Superior temporal gyrus (tissue), 1 donor: ENCODE data around the gene OBSCN.

Source experiments
- DNase-seq: peaks from one replicate; pipeline ENCODE4 v3.0.0-alpha.2; 2016; ENCODE audit errors: extremely low spot score

The OBSCN gene

GRCh38 chr1:228190182-228190581 lies 17.7 kb upstream of the OBSCN start:
- no peak for DNase-seq

GRCh38 chr1:228190778-228191177 lies 17.1 kb upstream of the OBSCN start:
- DNase-seq, result no peak

GRCh38 chr1:228194436-228194835 lies 13.4 kb upstream of the OBSCN start:
- no peak for DNase-seq

- DNase-seq, result no peak
These were observed 12.7 kb upstream of the OBSCN start for GRCh38 chr1:228194921-228195812.

GRCh38 chr1:228197555-228198147 lies 10.2 kb upstream of the OBSCN start:
- DNase-seq, result no peak

GRCh38 chr1:228198977-228199590 lies 8.8 kb upstream of the OBSCN start:
- no peak for DNase-seq

GRCh38 chr1:228204958-228205357 lies 2.9 kb upstream of the OBSCN start:
- DNase-seq, result no peak

- DNase-seq, result no peak
These were observed 2.1 kb upstream of the OBSCN start for GRCh38 chr1:228205526-228206436.

GRCh38 chr1:228206582-228207351 lies 1.1 kb upstream of the OBSCN start:
- DNase-seq, result no peak

GRCh38 chr1:228207381-228207810 lies 448 bp upstream of the OBSCN start:
- no peak for DNase-seq

- DNase-seq, result no peak
These were observed 1.1 kb downstream of the OBSCN start for GRCh38 chr1:228208831-228209551.

GRCh38 chr1:228209657-228210056 lies 1.8 kb downstream of the OBSCN start:
- no peak for DNase-seq

- no peak for DNase-seq
These were observed 2.3 kb downstream of the OBSCN start for GRCh38 chr1:228210076-228210651.

- no peak for DNase-seq
These were observed 3.1 kb downstream of the OBSCN start for GRCh38 chr1:228210712-228211530.

- DNase-seq, result no peak
These were observed 3.9 kb downstream of the OBSCN start for GRCh38 chr1:228211531-228212414.

- no peak for DNase-seq
These were observed 4.6 kb downstream of the OBSCN start for GRCh38 chr1:228212415-228212965.

- peak; percentile 31 for DNase-seq
These were observed 5.4 kb downstream of the OBSCN start for GRCh38 chr1:228212966-228213844.
